Globus pallidus (tissue), 1 donor: Measurements from ENCODE around the gene CRLF1.
"Not testable (repeated sequence)": the region's sequence is repeated elsewhere in the genome, so short reads cannot be mapped to it uniquely, and the experiment has no call there.

ENCODE experiments used
- DNase-seq: peaks from one replicate; pipeline ENCODE4 v3.0.0-alpha.2; 2015; ENCODE audit warnings: low spot score

Gene CRLF1

DNA sequence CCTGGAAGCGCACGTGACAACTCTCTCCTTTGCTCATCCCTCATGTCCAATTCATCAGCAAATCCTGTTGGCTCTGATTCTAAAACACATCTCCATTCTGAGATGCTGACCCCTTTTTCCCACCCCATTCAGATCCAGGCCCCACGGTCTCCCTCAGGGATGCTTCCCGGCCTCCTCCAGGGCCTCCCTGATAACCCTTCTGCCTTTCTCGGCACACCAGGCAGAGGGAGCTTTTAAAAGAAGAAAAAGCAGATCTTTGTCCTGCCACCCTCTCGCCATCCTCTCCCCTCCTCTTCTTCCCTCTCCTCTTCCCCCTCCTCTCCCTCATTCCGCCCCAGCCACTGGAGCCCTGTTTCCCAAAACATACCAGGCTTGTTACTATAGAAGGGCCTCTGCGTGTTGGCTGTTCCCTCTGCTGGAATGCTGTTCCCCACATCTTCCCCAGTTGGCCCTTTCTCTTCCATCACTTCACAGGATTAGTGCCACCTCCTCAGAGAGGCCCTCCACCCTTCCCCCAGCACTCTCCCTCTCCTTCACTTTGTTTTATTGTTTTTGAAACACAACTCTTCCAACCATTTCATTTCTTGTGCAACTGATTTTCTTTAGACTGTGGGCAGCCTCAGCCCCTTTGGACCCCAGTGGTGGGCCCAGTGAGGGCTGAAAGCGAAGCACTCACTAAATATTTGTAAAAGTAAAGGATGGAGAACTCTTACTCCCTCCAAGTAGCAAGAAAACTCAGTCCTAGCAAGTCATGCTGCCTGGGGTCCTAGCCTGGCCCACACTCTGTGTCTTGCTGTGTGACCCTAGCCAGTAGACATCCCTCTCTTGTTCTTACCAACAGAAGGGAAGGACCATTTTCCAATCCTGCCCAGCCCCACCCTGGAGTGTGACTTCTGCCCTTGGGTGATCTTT is 2.5 kb upstream of the CRLF1 start:
- DNase-seq = no peak

DNA sequence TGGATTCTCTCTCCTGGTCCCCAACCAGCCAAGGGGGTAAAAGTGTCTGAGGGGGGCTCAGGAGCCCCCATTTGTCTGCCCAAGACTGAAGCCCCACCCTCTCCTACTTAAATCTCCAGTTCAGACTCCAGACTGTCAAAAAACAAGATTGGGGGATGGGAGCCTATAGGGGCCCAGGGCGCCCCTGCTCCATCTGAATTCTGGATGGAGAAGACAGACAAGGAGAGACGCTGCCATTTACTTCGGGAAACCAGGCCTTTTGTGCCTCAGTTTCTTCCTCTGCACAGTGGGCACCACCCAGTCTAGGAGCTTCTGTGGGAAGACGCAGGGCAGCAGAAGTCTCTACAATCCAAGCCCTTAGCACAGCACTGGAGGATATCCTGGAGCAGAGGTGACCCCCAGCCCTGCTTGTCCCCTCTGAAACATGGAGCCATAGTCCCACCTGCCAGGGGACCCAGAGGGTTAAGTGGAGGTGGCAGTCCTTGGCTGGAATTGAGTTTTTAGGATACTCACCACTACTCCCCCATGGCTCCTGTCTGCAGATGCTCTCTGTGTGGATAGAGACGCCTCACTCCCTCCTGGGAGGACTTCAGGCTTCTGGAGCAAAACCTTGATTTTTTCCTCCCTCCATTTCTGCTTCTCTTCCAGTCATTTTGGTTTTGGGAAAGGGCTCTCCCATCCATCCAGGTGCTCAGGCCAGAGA is 1.7 kb upstream of the CRLF1 start:
- no peak for DNase-seq

GRCh38 chr19:18607226-18608101 is 865 bp upstream of the CRLF1 start:
- DNase-seq = no peak

DNA sequence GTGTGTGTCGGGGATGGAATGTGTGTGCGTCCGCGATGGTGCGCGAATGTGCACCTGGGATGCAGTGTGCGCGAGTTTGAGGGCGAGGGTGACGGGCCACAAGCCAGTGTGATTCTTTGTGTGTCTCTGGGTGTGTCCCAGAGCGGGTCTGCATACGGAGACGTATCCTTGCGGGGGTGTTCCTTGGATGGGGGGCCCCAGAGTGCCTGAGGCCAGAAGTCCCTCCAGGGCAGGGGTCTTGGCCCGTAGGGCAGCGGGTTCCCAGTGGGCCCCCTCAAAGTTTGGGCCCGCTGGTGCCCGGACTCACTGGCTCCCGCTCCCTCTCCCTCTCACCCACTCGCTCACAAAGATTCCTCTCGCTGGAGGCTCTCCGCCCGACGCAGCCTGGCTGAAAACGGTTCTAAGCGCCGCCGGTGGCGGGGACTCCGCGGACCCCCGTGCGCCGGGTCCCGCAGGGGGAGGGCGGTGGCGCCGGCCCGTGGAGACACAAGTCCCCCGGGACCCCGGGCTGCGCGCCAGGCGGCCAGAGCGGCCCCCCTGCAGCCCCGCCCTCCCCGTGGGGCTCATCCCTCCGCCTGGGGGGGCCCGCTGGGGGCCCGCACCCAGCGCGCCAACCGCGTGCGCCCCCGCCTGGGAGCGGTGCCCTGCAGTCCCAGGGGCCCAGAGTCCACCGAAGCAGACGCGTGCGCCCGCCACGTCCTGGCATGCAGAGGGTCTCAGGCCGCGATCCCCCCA is 886 bp downstream of the CRLF1 start:
- DNase-seq = no peak

- DNase-seq = no peak
Measured at GRCh38 chr19:18605196-18605545, 1.4 kb downstream of the CRLF1 start.

DNA sequence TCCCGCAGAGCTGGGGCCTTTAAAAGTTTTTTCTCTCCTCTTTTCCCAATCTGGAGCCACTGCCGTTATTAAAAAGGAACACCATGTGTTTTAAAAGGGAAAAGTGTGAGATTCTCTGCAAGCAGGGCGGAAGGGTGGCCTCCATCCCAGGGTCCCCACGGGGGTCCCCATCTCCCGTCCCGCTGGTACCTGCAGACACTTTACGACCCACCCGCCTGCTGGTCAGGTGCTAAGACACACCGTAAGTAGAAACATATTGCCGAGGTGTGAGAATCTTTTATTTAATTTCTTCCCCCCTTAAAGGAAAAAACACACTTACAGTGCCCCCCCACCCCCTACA is 1.8 kb downstream of the CRLF1 start:
- DNase-seq = no peak

DNA sequence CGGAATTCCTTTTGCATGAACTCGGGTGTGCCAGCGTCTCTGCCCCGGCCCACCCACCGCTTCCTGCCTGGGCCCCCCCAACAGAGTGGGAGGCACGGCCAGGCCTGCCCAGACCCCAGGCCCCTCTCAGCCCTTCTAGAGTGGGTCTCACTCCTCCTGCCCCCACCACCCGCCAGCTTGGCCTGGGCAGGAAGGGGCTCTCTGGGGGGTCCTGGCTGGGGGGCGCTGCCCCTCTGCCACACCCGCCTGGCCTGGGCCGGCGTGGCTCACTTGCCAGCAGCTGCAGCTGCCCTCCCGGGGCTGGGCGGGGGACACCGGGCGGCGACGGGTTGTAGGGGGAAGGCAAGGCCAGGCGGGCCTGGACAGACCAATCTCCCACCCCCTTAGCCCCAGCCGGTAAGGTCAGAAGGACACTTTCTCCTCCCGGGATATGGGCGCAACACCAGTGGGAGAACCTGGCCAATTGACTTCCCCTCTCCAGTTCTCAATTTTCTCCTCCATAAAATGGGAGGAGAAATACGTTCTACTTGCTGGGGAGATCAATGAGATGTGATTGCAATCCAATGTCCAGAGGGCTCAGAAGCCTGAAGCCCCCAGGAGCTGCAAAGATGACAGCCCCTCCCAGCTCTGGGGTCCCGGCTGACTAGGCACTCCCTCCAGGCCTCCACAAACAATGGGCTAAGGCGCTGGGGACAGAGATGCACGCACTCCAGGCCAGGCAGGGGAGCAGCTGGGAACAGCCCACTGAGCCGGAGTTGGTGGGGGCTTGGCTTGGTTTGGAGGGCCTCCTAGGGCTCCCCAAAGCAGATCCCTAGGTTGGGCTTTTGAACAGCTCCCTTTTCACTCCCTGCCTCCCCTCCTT is 2.4 kb downstream of the CRLF1 start:
- DNase-seq = no peak

DNA sequence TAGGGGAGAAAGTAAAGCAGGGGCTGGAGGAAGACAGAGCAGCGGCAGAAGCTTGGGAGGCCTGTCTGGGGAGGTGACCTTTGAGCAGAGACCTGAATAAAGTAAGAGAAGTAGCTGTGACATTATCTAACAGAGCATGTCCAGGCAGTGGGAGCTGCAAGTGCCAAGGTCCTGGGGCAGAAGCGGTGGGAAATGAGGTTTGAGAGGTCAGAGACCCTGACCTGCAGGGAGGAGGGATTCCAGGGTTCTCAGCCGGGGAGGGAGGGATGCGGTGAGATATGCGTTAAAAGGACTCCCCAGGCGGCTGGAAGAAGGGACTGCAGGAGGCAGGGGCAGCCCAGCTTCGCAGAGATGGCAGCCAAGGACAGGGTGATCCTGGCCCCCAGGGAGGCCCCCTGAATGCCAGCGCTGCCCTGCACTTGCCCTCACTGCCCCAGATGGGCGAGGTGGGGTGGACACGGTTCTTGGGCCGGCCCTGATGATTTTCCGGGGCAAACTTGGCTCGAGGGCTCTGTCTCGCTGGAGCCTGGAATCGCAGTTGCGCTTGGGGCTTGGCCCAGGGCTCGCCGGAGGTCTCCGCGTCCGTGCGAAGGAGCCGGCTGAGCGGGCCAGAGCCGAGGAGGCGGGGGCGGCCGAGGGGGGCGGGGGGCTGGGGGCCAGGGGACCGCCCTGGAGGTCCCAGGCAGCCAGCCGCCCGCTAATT is 3.2 kb downstream of the CRLF1 start:
- no peak for DNase-seq

DNA sequence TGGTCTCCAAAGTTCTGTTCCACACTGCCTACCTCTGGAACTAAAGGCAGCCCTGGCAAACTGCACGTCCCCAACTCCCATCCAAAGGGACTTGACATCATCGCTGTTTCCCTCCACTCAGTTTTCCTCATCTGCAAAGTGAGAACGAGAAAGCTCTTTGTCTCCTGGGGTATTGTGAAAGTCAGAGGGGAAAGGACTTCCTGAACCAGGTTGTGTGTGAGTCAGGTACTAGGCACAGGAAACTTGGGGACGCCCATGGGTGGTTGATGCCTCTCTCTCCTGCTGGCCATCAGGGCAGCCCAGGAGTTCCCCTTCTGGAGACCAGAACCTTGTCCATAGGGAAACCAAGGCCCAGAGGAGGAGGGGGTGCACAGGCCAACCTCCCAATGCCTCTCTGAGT is 4.7 kb downstream of the CRLF1 start:
- no peak for DNase-seq

DNA sequence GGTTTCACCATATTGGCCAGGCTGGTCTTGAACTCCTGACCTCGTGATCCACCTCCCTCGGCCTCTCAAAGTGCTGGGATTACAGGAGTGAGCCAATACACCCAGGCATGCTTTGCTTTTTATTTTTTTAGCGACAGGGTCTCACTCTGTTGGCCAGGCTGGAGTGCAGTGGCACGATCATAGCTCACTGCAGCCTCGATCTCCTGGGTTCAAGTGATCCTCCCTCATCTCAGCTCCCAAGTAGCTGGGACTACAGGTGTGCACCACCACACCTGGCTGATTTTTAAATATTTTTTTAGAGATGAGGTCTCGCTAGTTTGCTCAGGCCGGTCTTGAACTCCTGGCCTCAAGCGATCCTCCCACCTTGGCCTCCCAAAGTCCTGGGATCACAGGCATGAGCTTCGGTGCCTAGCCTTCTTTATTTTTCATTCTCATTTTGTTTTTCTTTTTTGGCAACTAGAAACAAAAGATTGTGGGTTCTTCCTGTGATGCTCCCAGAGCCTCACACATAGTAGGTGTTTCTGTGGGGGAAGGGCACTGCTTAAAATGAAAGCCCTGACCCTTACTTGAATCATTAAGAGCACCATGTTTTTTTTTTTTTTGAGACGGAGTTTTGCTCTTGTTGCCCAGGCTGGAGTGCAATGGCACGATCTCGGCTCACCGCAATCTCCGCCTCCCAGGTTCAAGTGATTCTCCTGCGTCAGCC is 5.8 kb downstream of the CRLF1 start:
- not testable (repeated sequence) for DNase-seq

- DNase-seq = no peak
Measured at GRCh38 chr19:18599485-18599884, 7.1 kb downstream of the CRLF1 start.

DNA sequence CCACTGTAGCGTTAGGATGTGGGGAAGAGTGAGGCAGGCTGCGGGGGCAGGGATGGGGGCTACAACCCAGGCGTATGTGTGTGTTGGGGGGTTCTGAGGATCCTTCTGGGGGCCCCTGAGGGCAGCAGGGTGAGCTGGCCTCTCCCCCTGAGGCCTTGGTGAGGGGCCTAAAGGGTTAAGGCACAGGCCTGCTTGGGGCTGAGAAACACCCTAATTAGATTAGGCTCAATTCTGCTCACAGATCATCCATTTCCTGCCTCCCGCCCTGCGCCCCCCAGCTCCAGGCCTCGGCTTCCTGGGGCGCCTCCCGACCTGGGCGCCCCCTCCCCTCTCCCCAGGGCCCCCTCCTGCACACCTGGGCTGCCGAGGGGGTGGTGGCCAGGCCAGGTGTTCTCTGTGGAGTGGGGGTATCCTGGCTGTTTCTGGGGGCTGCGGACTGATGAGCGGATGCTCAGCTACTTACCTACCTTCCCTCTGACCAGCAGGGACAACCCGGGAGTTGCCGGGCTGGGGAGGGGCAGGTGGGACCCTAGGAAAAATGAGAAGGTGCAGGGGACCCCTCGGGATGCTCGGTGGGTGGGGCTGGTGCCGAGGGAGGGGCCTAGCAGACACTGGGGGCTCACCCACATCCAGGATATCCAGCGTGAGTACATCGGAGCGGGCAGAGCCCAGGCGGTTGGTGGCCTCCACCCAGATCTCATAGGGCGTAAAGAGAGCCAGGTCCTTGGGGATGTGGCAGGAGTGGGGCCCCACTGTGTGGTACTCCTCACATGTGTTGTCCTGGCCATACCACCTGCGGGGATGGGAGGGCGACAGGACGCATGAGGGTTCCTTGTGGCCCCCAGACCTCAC is 8.6 kb downstream of the CRLF1 start:
- no peak for DNase-seq

GRCh38 chr19:18596752-18597157 is 9.8 kb downstream of the CRLF1 start:
- DNase-seq = no peak

DNA sequence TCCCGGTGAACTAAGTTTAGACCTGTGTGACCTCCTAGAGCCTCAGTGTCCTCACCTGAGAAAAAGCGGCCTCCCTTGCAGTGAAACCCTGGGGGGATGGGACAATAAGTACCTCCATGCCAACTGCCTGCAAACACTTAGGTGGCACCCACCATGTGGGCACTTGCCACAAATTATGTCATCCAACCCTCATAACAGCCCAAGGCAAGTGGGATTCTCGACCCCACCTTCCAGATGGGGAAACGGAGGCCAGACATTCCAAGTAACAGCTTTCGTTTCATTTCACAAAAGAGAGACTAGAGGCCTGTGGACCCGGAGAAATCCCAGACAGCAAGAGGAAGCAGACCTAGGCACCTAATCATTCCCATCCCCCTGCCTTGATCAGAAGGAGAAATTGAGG is 11.1 kb downstream of the CRLF1 start:
- no peak for DNase-seq

GRCh38 chr19:18594824-18595373 is 11.7 kb downstream of the CRLF1 start:
- no peak for DNase-seq

GRCh38 chr19:18594096-18594823 is 12.3 kb downstream of the CRLF1 start:
- DNase-seq = peak; percentile 26

GRCh38 chr19:18593367-18594095 is 13.1 kb downstream of the CRLF1 start:
- DNase-seq = no peak
